ENCODE data around the gene MYH7. TPM values are rescaled to one million over a fixed set of nuclear protein-coding genes. Genes with fewer than 3 reads are reported as not detected.
A peak's percentile ranks its signal among the peaks of the same experiment; 100 is the strongest.

Gene MYH7
- total and polyA plus RNA-seq, 8 donors = 0.23 to 4.9 (median 2.4) TPM; not detected in 4

DNA sequence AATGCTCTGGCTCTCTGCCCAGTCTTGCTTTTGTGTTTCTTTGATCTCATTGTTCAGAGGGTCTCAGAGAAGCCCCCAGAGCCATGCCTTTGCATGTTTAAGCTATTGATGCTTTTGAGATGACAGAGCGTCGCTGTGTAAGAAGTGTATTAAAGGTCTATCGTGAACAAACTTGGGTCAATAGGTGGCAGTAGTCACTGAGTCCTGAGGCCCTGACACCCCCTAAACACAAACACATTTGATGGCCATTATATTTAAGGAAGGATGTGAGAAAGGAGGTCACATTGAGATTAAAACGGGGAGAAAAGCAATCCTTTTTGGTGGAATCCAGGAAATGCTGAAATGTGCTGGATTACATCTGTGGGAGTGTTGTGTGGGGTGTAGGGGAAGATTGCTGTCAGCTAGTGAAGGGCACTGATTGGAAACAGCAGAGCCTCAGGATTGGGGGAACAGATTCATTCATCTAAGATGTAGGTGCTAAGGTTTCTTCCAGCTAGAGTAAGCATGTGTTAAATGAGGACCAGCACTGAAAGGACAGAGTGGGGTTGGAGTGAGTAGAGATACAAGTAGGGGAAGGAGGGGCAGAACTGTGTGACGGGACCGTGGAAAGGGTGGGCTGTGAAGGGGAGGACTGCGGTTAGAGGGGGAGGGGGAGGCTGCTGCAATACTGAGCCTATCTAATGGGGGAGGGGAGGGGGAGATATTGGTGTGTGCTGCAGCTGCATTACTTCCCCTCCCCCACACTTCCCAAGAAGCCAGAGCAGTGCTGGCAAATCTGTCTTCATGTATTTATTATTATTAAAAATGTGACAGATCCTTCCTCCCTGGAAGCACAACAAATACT lies 46.7 kb upstream of the MYH7 start:
- H3K27me3 ChIP-seq = no peaks in the 10 kb centered on the region
- no peak overlapping the region for H3K4me3 ChIP-seq
- 59 to 79% (median 64%) methylated on average over 7 of the region's 7 CpGs for WGBS, 5 donors
- intact Hi-C loops (cut with DNase I; ENCODE audit: low total_unique reads) = loop anchor here (2.0 kb wide), 1 partner anchor 85 kb away; the partner anchor contains the start of gene AP1G2
- no peaks in the 10 kb centered on the region for H3K9me3 ChIP-seq
- H3K4me1 ChIP-seq = peaks cover 0 to 5% (median 0%) of the 10 kb centered on the region in 4 donors
- H3K36me3 ChIP-seq = peaks cover 17 to 90% (median 74%) of the 10 kb centered on the region in 4 donors
- no peak for TF ChIP-seq POLR2AphosphoS5 (IDR thresholded peaks at IDR 0.05)
- no peak for TF ChIP-seq EP300 (IDR thresholded peaks at IDR 0.05)
- TF ChIP-seq, protein P1, sequence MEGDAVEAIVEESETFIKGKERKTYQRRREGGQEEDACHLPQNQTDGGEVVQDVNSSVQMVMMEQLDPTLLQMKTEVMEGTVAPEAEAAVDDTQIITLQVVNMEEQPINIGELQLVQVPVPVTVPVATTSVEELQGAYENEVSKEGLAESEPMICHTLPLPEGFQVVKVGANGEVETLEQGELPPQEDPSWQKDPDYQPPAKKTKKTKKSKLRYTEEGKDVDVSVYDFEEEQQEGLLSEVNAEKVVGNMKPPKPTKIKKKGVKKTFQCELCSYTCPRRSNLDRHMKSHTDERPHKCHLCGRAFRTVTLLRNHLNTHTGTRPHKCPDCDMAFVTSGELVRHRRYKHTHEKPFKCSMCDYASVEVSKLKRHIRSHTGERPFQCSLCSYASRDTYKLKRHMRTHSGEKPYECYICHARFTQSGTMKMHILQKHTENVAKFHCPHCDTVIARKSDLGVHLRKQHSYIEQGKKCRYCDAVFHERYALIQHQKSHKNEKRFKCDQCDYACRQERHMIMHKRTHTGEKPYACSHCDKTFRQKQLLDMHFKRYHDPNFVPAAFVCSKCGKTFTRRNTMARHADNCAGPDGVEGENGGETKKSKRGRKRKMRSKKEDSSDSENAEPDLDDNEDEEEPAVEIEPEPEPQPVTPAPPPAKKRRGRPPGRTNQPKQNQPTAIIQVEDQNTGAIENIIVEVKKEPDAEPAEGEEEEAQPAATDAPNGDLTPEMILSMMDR (IDR thresholded peaks at IDR 0.05) = no peak
- TF ChIP-seq POLR2A (IDR thresholded peaks at IDR 0.05) = no peak
- DNase-seq = peak in 1 of 2 donors; percentile 40
- H3K27ac ChIP-seq = no peak overlapping the region

DNA sequence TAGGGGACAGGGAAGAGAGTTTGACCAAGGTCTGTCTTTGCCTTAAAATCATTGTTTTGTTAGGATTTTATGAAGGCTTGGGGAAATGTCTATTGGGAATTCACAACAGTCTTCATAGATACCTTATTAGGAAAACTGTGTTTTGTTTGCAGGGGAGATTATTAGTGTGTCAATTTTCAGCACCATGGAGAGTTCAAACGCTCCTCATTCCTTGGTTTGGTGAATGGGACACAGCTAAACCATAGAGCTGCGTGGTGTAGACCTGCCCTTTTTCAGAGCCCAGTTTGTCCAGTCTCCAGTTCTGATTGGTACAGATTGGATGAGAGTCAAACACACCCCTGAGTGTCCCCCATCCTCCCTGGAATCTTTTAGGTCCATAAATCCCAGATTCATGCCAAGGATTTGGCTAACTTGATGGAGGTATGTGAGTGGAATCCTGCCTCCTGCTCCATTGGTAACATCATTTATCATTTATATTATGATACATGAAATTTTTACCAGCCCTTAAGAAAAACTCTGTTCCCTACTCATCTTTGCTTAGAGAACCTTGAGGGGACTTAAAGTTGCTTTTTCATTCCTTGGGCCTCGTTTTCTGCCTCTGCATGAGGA lies 46.0 kb upstream of the MYH7 start:
- Histone ChIP-seq H3K9me3 (no peaks in the 10 kb centered on the region), H3K27me3 (no peaks in the 10 kb centered on the region), H3K4me1 (peaks cover 0 to 5% (median 0%) of the 10 kb centered on the region in 4 donors), H3K36me3 (peaks cover 24 to 90% (median 74%) of the 10 kb centered on the region in 4 donors), H3K27ac (no peak overlapping the region), H3K4me3 (no peak overlapping the region)
- no peak for TF ChIP-seq EP300 (IDR thresholded peaks at IDR 0.05)
- TF ChIP-seq, protein P1 (IDR thresholded peaks at IDR 0.05) = no peak
- TF ChIP-seq POLR2A (IDR thresholded peaks at IDR 0.05) = no peak
- TF ChIP-seq POLR2AphosphoS5 (IDR thresholded peaks at IDR 0.05) = no peak
- intact Hi-C loops (cut with DNase I; ENCODE audit: low total_unique reads) = no loop called here
- DNase-seq = peak in 1 of 2 donors; percentile 52
- 62 to 72% (median 71%) methylated on average over 3 of the region's 3 CpGs for WGBS, 5 donors

DNA sequence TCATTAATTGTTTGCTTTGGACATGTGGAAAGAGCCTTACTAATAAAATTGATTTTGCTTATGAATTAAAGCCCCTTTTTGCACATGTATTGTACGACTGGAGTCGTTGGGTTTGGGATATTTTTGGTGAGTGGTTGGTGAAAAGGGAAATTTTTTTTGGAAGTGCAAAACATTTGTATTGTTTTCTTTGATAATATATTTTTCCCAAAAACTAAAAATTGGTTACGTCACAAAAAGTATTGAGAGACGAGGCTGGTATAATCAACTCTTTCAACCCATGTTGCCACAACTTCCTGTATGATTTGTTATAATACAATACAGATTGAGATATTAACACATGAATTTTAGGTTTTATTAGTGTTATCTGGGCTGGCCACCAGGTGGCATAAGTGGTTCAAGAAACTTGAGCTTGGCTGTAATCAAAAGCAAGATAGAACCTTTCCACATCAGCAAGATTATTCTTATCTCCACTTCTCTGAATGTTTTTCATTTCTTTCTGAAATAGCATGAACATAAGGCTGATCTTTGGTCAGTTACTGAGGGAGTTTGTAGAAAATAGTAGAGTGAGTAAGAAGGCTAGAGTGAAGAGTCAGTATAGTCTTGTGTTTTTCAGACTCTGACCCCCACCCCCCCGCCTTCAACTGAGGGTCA lies 42.8 kb upstream of the MYH7 start:
- Histone ChIP-seq H3K27ac (peak overlapping the region in 1 of 5 donors; percentile 10), H3K9me3 (no peaks in the 10 kb centered on the region), H3K4me1 (peaks cover 0 to 5% (median 0%) of the 10 kb centered on the region in 4 donors), H3K36me3 (peaks cover 49 to 90% (median 79%) of the 10 kb centered on the region in 4 donors), H3K4me3 (no peak overlapping the region), H3K27me3 (no peaks in the 10 kb centered on the region)
- DNase-seq = peak; percentile 68 to 86
- WGBS, 5 donors = 18 to 34% (median 26%) methylated on average over 5 of the region's 5 CpGs
- intact Hi-C loops (cut with DNase I; ENCODE audit: low total_unique reads) = no loop called here
- no peak for TF ChIP-seq POLR2AphosphoS5 (IDR thresholded peaks at IDR 0.05)
- TF ChIP-seq, protein P1 (IDR thresholded peaks at IDR 0.05) = peak in 5 of 7 experiments; percentile 45 to 80 (median 65)

DNA sequence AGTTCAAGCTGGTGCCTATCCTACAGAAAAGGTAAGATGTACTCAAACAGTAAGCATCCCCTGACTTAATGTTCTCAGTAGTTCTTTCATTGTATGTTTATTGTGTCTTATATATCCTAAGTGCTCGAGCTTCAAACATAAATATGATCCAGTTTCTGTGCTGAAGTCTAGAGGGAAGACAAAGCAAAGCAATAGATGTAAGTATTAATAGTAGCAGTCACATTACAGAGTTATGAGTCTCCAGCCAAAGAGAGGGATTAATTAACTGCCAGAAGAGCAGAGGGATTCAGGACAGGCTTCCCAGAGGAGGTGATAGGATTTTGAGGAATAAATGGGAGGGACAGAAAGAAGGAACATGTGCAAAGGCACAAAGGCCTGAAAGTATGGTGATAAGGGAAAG lies 35.5 kb upstream of the MYH7 start:
- H3K36me3 ChIP-seq = peaks cover 43 to 54% (median 52%) of the 10 kb centered on the region in 4 donors
- 80 to 93% (median 88%) methylated on average over 1 of the region's 1 CpG for WGBS, 5 donors

More for the DNA sequence above, 35.5 kb upstream of the MYH7 start:
- TF ChIP-seq POLR2AphosphoS5 (IDR thresholded peaks at IDR 0.05) = no peak
- TF ChIP-seq, protein P1 (IDR thresholded peaks at IDR 0.05) = no peak
- no peak for TF ChIP-seq POLR2A (IDR thresholded peaks at IDR 0.05)
- TF ChIP-seq EP300 (IDR thresholded peaks at IDR 0.05) = no peak
- H3K27ac ChIP-seq = no peak overlapping the region
- no peak overlapping the region for H3K4me3 ChIP-seq
- H3K27me3 ChIP-seq = no peaks in the 10 kb centered on the region
- H3K9me3 ChIP-seq = no peaks in the 10 kb centered on the region
- DNase-seq = no peak
- intact Hi-C loops (cut with DNase I; ENCODE audit: low total_unique reads) = no loop called here
- peaks cover 11 to 20% (median 11%) of the 10 kb centered on the region in 4 donors for H3K4me1 ChIP-seq
